H7 (cell line): ENCODE measurements around the gene MUS81. TPM values are rescaled to one million over a fixed set of nuclear protein-coding genes. Genes with fewer than 3 reads are reported as not detected.

Source experiments
- DNase-seq: peaks from one replicate; pipeline ENCODE4 v3.0.0; 2012
- H3K27me3 ChIP-seq: 2 replicates; pipeline ENCODE4 v1.6.0; 2011; ENCODE audit warnings: mild to moderate bottlenecking, low read length; ENCODE audit not compliant: control insufficient read depth, insufficient read depth
- H3K36me3 ChIP-seq: replicated peaks from 2 replicates; pipeline ENCODE4 v1.5.1; 2011; ENCODE audit warnings: low read length; ENCODE audit not compliant: control insufficient read depth, insufficient read depth
- H3K4me3 ChIP-seq: 2 replicates; pipeline ENCODE4 v1.5.1; 2011; ENCODE audit warnings: low read depth, mild to moderate bottlenecking, control low read depth, low read length, moderate library complexity; ENCODE audit not compliant: insufficient read depth
- total RNA-seq: library from RNA; depleted of rRNA; stranded (reverse); fragments of >200 nt; shearing (Covaris generic); gene quantifications from 2 replicates; pipeline ENCODE4 v1.2.3, GENCODE V29; 2014

Gene MUS81
- total RNA-seq, 1 experiment from 2014 or later: 38.0 TPM

GRCh38 chr11:65870307-65870658 is 10.1 kb downstream of the MUS81 start:
- DNase-seq: no peak
- Histone ChIP-seq H3K27me3 (peaks cover 10% of the 10 kb centered on the region; the same call in 1 of the 2 replicates), H3K36me3 (peaks cover 2% of the 10 kb centered on the region; the same call in 1 of the 2 replicates), H3K4me3 (no peak overlapping the region)

GRCh38 chr11:65870706-65871681 is 10.8 kb downstream of the MUS81 start:
- Histone ChIP-seq H3K27me3 (peaks cover 10% of the 10 kb centered on the region; the same call in 1 of the 2 replicates), H3K36me3 (no peaks in the 10 kb centered on the region), H3K4me3 (no peak overlapping the region)
- peak; percentile 52 for DNase-seq

GRCh38 chr11:65871811-65872548 is 11.7 kb downstream of the MUS81 start:
- Histone ChIP-seq H3K4me3 (peak overlapping the region; percentile 58), H3K27me3 (peaks cover 10% of the 10 kb centered on the region; the same call in 1 of the 2 replicates)
- DNase-seq: peak; percentile 89

GRCh38 chr11:65872586-65873317 is 12.5 kb downstream of the MUS81 start, which contains the start of gene EFEMP2:
Gene EFEMP2, minus strand, starts transcription at chr11:65872800. Its CDS starts 446 bp downstream, at chr11:65872354.
- Histone ChIP-seq H3K4me3 (peak within 1 kb of the TSS; percentile 58), H3K36me3 (no peaks in the 10 kb centered on the region), H3K27me3 (peaks cover 10% of the 10 kb centered on the region; the same call in 1 of the 2 replicates)
- DNase-seq: peak; percentile 89

More at GRCh38 chr11:65871811-65872548, 11.7 kb downstream of the MUS81 start:
- H3K36me3 ChIP-seq: no peaks in the 10 kb centered on the region

- no peaks in the 10 kb centered on the region for H3K36me3 ChIP-seq
- DNase-seq: peak; percentile 100
- H3K4me3 ChIP-seq: peak overlapping the region; percentile 58
- H3K27me3 ChIP-seq: peaks cover 10% of the 10 kb centered on the region; the same call in 1 of the 2 replicates
Observed at GRCh38 chr11:65873318-65874156, 13.3 kb downstream of the MUS81 start.

GRCh38 chr11:65879617-65880016 is 19.4 kb downstream of the MUS81 start, which contains the start of gene CTSW:
Gene CTSW, plus strand, starts transcription at chr11:65879837. Its CDS starts 18 bp downstream, at chr11:65879855.
- no peak for DNase-seq
- Histone ChIP-seq H3K36me3 (peaks cover 16% of the 10 kb centered on the region), H3K4me3 (no peak within 1 kb of the TSS), H3K27me3 (no peaks in the 10 kb centered on the region)

GRCh38 chr11:65880027-65880426 is 19.8 kb downstream of the MUS81 start:
- Histone ChIP-seq H3K27me3 (no peaks in the 10 kb centered on the region), H3K36me3 (peaks cover 19% of the 10 kb centered on the region), H3K4me3 (no peak overlapping the region)
- no peak for DNase-seq

GRCh38 chr11:65880844-65881421 is 20.7 kb downstream of the MUS81 start:
- Histone ChIP-seq H3K4me3 (no peak overlapping the region), H3K27me3 (no peaks in the 10 kb centered on the region), H3K36me3 (peaks cover 24% of the 10 kb centered on the region)
- DNase-seq: no peak

GRCh38 chr11:65882120-65883057 is 22.2 kb downstream of the MUS81 start:
- H3K36me3 ChIP-seq: peaks cover 33% of the 10 kb centered on the region
- no peaks in the 10 kb centered on the region for H3K27me3 ChIP-seq
- H3K4me3 ChIP-seq: no peak overlapping the region
- DNase-seq: no peak

GRCh38 chr11:65883058-65883761 is 23.0 kb downstream of the MUS81 start:
- DNase-seq: no peak
- Histone ChIP-seq H3K36me3 (peaks cover 34% of the 10 kb centered on the region), H3K4me3 (no peak overlapping the region), H3K27me3 (no peaks in the 10 kb centered on the region)

- Histone ChIP-seq H3K4me3 (no peak overlapping the region), H3K27me3 (peaks cover 2% of the 10 kb centered on the region), H3K36me3 (peaks cover 34% of the 10 kb centered on the region)
- DNase-seq: no peak
Observed at GRCh38 chr11:65883786-65884715, 23.8 kb downstream of the MUS81 start.
